K562 (cell line): Measurements from ENCODE around the gene LYPD3.

Experiments used
- CTCF ChIP-seq, 3 experiments: IDR thresholded peaks in 2 of 3; conservative IDR thresholded peaks in 1 of 3; 2 replicates each; pipeline ENCODE4 v1.5.1; 2011 to 2012; ENCODE audit warnings: low read length in 3 of 3, mild to moderate bottlenecking in 3 of 3, control low read depth in 2 of 3, improper control_type of control experiment in 1 of 3, inconsistent platforms in 1 of 3, low read depth in 1 of 3, mixed read lengths in 1 of 3, moderate library complexity in 1 of 3; ENCODE audit not compliant: insufficient read depth in 2 of 3
- E2F4 ChIP-seq: sonication (generic); formaldehyde crosslinking; IDR thresholded peaks from 2 replicates; pipeline ENCODE4 v1.8.0; 2022; ENCODE audit warnings: mild to moderate bottlenecking, low read depth, missing genetic modification reagents
- EP300 ChIP-seq: IDR thresholded peaks from 2 replicates; pipeline ENCODE4 v1.6.1; 2012; ENCODE audit warnings: low read length, improper control_type of control experiment
- HDAC6 ChIP-seq: IDR thresholded peaks from 2 replicates; pipeline ENCODE4 v1.6.1; 2012; ENCODE audit warnings: low read depth, mild to moderate bottlenecking, control low read depth, inconsistent platforms, low read length, moderate library complexity
- HDAC8 ChIP-seq: fragments of 450-650 bp; IDR thresholded peaks from 2 replicates; pipeline ENCODE4 v1.6.1; 2016; ENCODE audit warnings: mild to moderate bottlenecking, missing genetic modification characterization, moderate library complexity, missing compliant biosample characterization
- HMG20B ChIP-seq: fragments of 250-450 bp; sonication (Bioruptor Pico); IDR thresholded peaks from 2 replicates; pipeline ENCODE4 v1.5.0; 2021; ENCODE audit warnings: mild to moderate bottlenecking
- MCM3 ChIP-seq: fragments of 450-650 bp; IDR thresholded peaks from 2 replicates; pipeline ENCODE4 v1.6.1; 2016
- ZBTB26 ChIP-seq: fragments of 450-650 bp; formaldehyde crosslinking; IDR thresholded peaks from 2 replicates; pipeline ENCODE4 v1.4.0; 2022; ENCODE audit warnings: missing genetic modification characterization
- ZNF280A ChIP-seq: fragments of 450-650 bp; IDR thresholded peaks from 2 replicates; pipeline ENCODE4 v1.6.1; 2018; ENCODE audit warnings: mild to moderate bottlenecking, low read depth; ENCODE audit not compliant: partially characterized antibody
- ZNF398 ChIP-seq: fragments of 250-450 bp; sonication (Bioruptor Pico); IDR thresholded peaks from 2 replicates; pipeline ENCODE4 v1.8.0; 2021; ENCODE audit warnings: moderate library complexity, mild to moderate bottlenecking, inconsistent platforms

GRCh38 chr19:43496960-43497359 is 31.6 kb upstream of the LYPD3 start:
- TF ChIP-seq E2F4 (CRISPR knock-in tag) (no peak), ZNF398 (CRISPR knock-in tag) (no peak), HDAC8 (tag) (no peak), HMG20B (CRISPR knock-in tag) (no peak), ZBTB26 (CRISPR knock-in tag) (no peak), MCM3 (no peak), ZNF280A (no peak), CTCF (IDR thresholded peaks at IDR 0.05 in 2 of 3, conservative IDR thresholded peaks at IDR 0.05 in 1 of 3; ENCODE audit: insufficient read depth in 2 of 3, low read depth in 1 of 3, low read length in 3 of 3) (no peak), HDAC6 (no peak), EP300 (no peak)
